ENCODE data around the gene IQGAP1.

IQGAP1 gene

DNA sequence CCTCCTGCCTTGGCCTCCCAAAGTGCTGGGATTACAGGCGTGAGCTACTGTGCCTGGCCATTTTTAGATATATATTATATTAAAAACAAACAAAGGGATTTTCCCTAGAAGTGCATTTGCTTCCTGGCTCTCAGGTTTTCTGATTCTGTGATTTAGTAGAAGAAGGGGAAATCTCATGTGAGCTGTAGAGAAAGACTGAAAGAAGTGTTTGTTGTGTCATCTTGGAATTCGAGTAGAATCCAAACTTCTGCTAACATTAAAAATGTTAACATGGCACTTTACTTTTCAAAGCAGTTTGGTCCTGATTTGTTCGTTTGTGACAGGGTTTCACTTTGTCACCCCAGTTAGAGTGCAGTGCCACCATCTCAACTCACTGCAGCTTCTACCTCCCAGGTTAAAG lies 34.9 kb downstream of the IQGAP1 start:
- Histone ChIP-seq H3K4me3 (ENCODE audit: low read depth in 1 of 2, low read length in 2 of 2) (no peak overlapping the region), H3K27me3 (ENCODE audit: low read depth, low read length) (no peaks in the 10 kb centered on the region), H3K4me1 (ENCODE audit: control insufficient read depth in 1 of 2, insufficient read depth in 2 of 2, low read length in 2 of 2) (peaks cover 18 to 67% of the 10 kb centered on the region in 2 donors), H3K9me3 (ENCODE audit: control insufficient read depth in 1 of 2, low read length in 2 of 2) (no peaks in the 10 kb centered on the region), H3K36me3 (ENCODE audit: control insufficient read depth in 1 of 2, insufficient read depth in 2 of 2, low read length in 2 of 2) (peaks cover 4 to 7% of the 10 kb centered on the region in 2 donors), H3K27ac (ENCODE audit: low read length) (no peak overlapping the region)

DNA sequence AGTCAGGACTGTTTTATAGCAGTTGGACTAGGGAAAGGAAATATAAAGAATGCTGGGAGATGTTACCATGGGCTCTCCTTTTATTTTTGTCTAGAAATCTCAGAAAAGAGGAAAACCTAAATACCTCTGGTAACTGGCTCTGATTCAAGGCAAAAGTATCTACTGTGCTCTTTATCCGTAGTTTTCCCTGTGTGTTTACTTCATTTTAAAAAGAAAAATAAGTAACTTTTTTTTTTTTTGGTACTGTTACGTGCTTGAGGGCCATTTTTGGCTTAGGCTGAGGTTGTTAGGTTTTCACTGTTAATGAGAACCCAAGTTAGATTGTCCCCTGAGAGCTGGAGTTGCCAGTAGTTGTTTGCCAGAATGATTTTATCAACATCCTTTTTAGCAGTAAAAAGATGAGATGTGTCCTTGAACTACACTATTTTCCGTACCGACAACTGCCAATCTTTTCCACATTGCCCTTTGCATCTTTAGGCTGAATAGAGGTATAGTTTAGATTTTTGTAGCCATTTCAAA lies 35.8 kb downstream of the IQGAP1 start:
- Histone ChIP-seq H3K27ac (ENCODE audit: low read length) (no peak overlapping the region), H3K36me3 (ENCODE audit: control insufficient read depth in 1 of 2, insufficient read depth in 2 of 2, low read length in 2 of 2) (peaks cover 4 to 7% of the 10 kb centered on the region in 2 donors), H3K9me3 (ENCODE audit: control insufficient read depth in 1 of 2, low read length in 2 of 2) (no peaks in the 10 kb centered on the region), H3K4me1 (ENCODE audit: control insufficient read depth in 1 of 2, insufficient read depth in 2 of 2, low read length in 2 of 2) (peaks cover 18 to 60% of the 10 kb centered on the region in 2 donors), H3K27me3 (ENCODE audit: low read depth, low read length) (no peaks in the 10 kb centered on the region), H3K4me3 (ENCODE audit: low read depth in 1 of 2, low read length in 2 of 2) (no peak overlapping the region)

DNA sequence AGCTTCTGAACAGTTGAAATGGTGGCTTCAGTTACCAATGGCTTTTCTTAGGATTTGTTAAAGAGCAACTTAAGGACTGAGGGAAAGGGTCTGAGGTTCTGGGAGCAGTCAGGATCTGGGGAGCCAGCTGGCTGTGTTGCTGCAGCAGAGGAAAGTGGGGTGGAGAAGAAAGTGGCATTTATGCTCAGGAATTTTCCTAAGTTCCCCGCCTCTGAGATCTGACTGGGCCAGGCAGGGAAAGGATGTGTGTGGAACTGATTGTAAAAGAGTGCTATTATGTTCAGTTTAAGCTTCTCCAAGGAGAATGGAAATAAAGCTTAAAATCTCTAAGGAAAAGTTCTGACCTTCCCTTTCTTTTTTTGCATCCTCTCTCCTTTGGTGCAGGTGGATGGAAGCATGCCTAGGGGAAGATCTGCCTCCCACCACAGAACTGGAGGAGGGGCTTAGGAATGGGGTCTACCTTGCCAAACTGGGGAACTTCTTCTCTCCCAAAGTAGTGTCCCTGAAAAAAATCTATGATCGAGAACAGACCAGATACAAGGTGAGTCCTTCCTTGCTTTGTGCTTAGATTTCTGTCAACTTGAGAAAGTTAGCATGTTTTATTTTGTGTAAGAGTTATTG lies 37.8 kb downstream of the IQGAP1 start:
- H3K4me3 ChIP-seq (ENCODE audit: low read depth in 1 of 2, low read length in 2 of 2) = no peak overlapping the region
- no peak overlapping the region for H3K27ac ChIP-seq (ENCODE audit: low read length)
- peaks cover 9 to 44% of the 10 kb centered on the region in 2 donors for H3K4me1 ChIP-seq (ENCODE audit: control insufficient read depth in 1 of 2, insufficient read depth in 2 of 2, low read length in 2 of 2)

DNA sequence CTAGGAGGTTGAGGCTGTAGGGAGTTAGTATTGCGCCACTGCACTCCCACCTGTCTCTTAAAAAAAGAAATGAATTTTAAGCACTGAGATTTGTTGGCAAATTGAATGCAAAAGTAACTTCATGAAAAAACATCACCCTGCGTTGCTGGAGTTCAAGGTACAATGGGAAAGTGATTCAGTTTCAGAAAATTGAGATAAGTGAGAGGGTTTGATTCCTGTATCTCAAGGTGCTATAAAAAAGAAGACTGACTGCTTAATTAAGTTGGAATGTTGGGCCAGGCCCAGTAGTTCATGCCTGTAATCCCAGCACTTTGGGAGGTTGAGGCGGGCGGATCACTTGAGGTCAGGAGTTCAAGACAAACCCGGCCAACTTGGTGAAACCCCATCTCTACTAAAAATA lies 39.1 kb downstream of the IQGAP1 start:
- Histone ChIP-seq H3K27me3 (ENCODE audit: low read depth, low read length) (no peaks in the 10 kb centered on the region), H3K4me3 (ENCODE audit: low read depth in 1 of 2, low read length in 2 of 2) (no peak overlapping the region), H3K36me3 (ENCODE audit: control insufficient read depth in 1 of 2, insufficient read depth in 2 of 2, low read length in 2 of 2) (peaks cover 4 to 19% of the 10 kb centered on the region in 2 donors), H3K4me1 (ENCODE audit: control insufficient read depth in 1 of 2, insufficient read depth in 2 of 2, low read length in 2 of 2) (peaks cover under 1 to 35% of the 10 kb centered on the region in 2 donors), H3K27ac (ENCODE audit: low read length) (no peak overlapping the region), H3K9me3 (ENCODE audit: control insufficient read depth in 1 of 2, low read length in 2 of 2) (no peaks in the 10 kb centered on the region)

More for the DNA sequence above, 37.8 kb downstream of the IQGAP1 start:
- Histone ChIP-seq H3K36me3 (ENCODE audit: control insufficient read depth in 1 of 2, insufficient read depth in 2 of 2, low read length in 2 of 2) (peaks cover 4 to 19% of the 10 kb centered on the region in 2 donors), H3K9me3 (ENCODE audit: control insufficient read depth in 1 of 2, low read length in 2 of 2) (no peaks in the 10 kb centered on the region), H3K27me3 (ENCODE audit: low read depth, low read length) (no peaks in the 10 kb centered on the region)

DNA sequence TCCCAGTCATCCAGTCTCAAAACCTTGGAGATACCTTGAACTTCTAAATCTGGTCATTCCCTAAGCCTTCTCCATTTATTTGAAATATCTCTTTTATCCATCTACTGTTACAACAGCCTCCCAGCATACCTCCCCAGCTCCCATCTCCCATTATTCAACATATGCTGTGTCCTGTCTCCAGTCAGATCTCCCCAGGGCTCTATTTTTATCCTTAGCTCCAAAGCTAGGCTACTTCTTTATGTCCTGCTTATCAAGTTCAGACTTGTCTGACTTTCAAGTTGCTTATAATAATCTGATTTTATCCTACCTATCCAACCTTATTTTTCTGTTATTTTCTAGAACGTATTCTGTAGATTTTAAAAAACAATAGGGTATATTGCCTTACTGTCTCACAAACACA lies 44.2 kb downstream of the IQGAP1 start:
- H3K4me1 ChIP-seq (ENCODE audit: control insufficient read depth in 1 of 2, insufficient read depth in 2 of 2, low read length in 2 of 2) = peaks cover 0 to 16% of the 10 kb centered on the region in 2 donors
- no peaks in the 10 kb centered on the region for H3K9me3 ChIP-seq (ENCODE audit: control insufficient read depth in 1 of 2, low read length in 2 of 2)
- no peaks in the 10 kb centered on the region for H3K27me3 ChIP-seq (ENCODE audit: low read depth, low read length)
- H3K27ac ChIP-seq (ENCODE audit: low read length) = no peak overlapping the region
- H3K36me3 ChIP-seq (ENCODE audit: control insufficient read depth in 1 of 2, insufficient read depth in 2 of 2, low read length in 2 of 2) = peaks cover 17 to 22% of the 10 kb centered on the region in 2 donors
- H3K4me3 ChIP-seq (ENCODE audit: low read depth in 1 of 2, low read length in 2 of 2) = no peak overlapping the region

DNA sequence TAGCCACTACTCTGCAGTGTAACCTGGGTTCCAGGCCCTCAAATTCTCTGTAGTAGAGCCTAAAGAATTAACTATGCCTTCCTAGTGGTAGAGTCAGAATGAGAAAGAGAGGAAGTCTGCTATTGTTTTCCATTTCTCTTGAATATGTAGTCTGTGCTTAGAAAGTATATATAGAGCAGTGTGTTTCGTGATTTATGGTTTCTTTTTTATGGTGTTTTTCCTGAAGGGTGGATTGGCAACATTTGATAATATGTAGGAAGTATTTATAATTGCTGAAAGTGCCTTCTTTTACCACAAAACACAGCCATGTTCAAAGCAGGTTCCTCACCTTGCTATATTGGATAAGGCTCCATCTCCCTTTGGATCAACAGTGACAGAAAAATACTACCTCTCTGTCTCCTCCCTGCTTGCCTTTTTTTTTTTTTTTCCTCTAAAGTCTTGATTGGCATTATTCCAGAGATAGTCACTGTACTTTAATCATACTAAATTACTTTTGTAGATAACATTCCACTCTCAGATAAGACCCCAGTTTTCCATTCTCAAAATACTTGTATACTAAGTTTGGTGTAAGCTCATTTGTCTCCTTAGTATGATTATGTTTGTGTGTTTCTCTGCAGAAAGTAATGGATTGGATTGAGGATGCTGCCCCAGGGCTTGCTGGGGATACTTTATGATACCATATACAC lies 47.8 kb downstream of the IQGAP1 start:
- Histone ChIP-seq H3K4me3 (ENCODE audit: low read depth in 1 of 2, low read length in 2 of 2) (no peak overlapping the region), H3K27ac (ENCODE audit: low read length) (no peak overlapping the region), H3K27me3 (ENCODE audit: low read depth, low read length) (no peaks in the 10 kb centered on the region), H3K36me3 (ENCODE audit: control insufficient read depth in 1 of 2, insufficient read depth in 2 of 2, low read length in 2 of 2) (peaks cover 10 to 25% of the 10 kb centered on the region in 2 donors), H3K9me3 (ENCODE audit: control insufficient read depth in 1 of 2, low read length in 2 of 2) (no peaks in the 10 kb centered on the region), H3K4me1 (ENCODE audit: control insufficient read depth in 1 of 2, insufficient read depth in 2 of 2, low read length in 2 of 2) (peaks cover 0 to 16% of the 10 kb centered on the region in 2 donors)

- H3K4me1 ChIP-seq (ENCODE audit: control insufficient read depth in 1 of 2, insufficient read depth in 2 of 2, low read length in 2 of 2) = peaks cover 5 to 16% of the 10 kb centered on the region in 2 donors
- no peaks in the 10 kb centered on the region for H3K27me3 ChIP-seq (ENCODE audit: low read depth, low read length)
- no peaks in the 10 kb centered on the region for H3K9me3 ChIP-seq (ENCODE audit: control insufficient read depth in 1 of 2, low read length in 2 of 2)
- H3K4me3 ChIP-seq (ENCODE audit: low read depth in 1 of 2, low read length in 2 of 2) = no peak overlapping the region
- peaks cover 13 to 35% of the 10 kb centered on the region in 2 donors for H3K36me3 ChIP-seq (ENCODE audit: control insufficient read depth in 1 of 2, insufficient read depth in 2 of 2, low read length in 2 of 2)
- H3K27ac ChIP-seq (ENCODE audit: low read length) = no peak overlapping the region
These were observed 48.9 kb downstream of the IQGAP1 start for GRCh38 chr15:90436952-90437351.

GRCh38 chr15:90437516-90437915 lies 49.5 kb downstream of the IQGAP1 start:
- Histone ChIP-seq H3K27me3 (ENCODE audit: low read depth, low read length) (no peaks in the 10 kb centered on the region), H3K4me3 (ENCODE audit: low read depth in 1 of 2, low read length in 2 of 2) (no peak overlapping the region), H3K4me1 (ENCODE audit: control insufficient read depth in 1 of 2, insufficient read depth in 2 of 2, low read length in 2 of 2) (peaks cover 5 to 16% of the 10 kb centered on the region in 2 donors), H3K36me3 (ENCODE audit: control insufficient read depth in 1 of 2, insufficient read depth in 2 of 2, low read length in 2 of 2) (peaks cover 19 to 40% of the 10 kb centered on the region in 2 donors), H3K9me3 (ENCODE audit: control insufficient read depth in 1 of 2, low read length in 2 of 2) (no peaks in the 10 kb centered on the region), H3K27ac (ENCODE audit: low read length) (no peak overlapping the region)

DNA sequence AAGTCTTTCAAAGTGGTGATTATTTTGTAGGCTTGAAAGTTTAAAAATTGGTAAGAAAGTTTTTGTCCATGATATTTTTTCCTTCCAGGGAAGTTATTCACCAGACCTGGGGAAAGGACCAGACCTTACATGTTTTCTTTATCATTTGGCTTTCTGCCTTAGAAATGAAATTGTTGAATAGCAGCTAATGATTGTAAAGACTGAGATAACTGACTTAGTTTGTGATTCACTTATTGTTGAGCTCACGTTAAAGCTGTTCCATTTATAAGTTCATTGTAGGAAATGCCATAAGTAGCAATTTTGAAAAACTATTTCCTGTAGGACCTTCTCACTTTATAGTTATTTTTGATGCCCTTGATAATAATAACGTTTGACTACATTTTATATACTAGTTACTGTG lies 51.9 kb downstream of the IQGAP1 start:
- H3K27me3 ChIP-seq (ENCODE audit: low read depth, low read length) = no peaks in the 10 kb centered on the region
- H3K9me3 ChIP-seq (ENCODE audit: control insufficient read depth in 1 of 2, low read length in 2 of 2) = no peaks in the 10 kb centered on the region
- peaks cover 19 to 60% of the 10 kb centered on the region in 2 donors for H3K36me3 ChIP-seq (ENCODE audit: control insufficient read depth in 1 of 2, insufficient read depth in 2 of 2, low read length in 2 of 2)
- peaks cover 5 to 16% of the 10 kb centered on the region in 2 donors for H3K4me1 ChIP-seq (ENCODE audit: control insufficient read depth in 1 of 2, insufficient read depth in 2 of 2, low read length in 2 of 2)
- no peak overlapping the region for H3K4me3 ChIP-seq (ENCODE audit: low read depth in 1 of 2, low read length in 2 of 2)
- no peak overlapping the region for H3K27ac ChIP-seq (ENCODE audit: low read length)

DNA sequence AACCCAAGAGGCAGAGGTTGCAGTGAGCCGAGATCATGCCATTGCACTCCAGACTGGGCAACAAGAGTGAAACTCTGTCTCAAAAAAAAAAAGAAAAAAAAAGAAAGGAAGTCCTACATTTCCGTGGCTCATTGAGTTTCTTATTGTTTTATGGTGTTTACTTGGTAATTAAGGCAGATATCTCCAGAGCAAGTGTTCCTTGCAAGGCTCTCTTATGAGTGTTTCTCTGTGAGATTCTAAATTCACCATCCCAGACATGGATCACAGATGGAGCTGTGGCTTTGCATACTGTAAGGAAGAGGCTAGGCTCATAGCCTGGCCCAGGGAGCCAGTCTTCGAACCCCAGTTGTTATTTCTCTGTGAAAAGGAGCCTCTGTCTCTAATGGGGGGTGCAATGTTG lies 53.0 kb downstream of the IQGAP1 start:
- Histone ChIP-seq H3K27me3 (ENCODE audit: low read depth, low read length) (no peaks in the 10 kb centered on the region), H3K27ac (ENCODE audit: low read length) (no peak overlapping the region), H3K4me1 (ENCODE audit: control insufficient read depth in 1 of 2, insufficient read depth in 2 of 2, low read length in 2 of 2) (peaks cover 5% of the 10 kb centered on the region in 2 donors), H3K4me3 (ENCODE audit: low read depth in 1 of 2, low read length in 2 of 2) (no peak overlapping the region), H3K36me3 (ENCODE audit: control insufficient read depth in 1 of 2, insufficient read depth in 2 of 2, low read length in 2 of 2) (peaks cover 24 to 50% of the 10 kb centered on the region in 2 donors), H3K9me3 (ENCODE audit: control insufficient read depth in 1 of 2, low read length in 2 of 2) (no peaks in the 10 kb centered on the region)

GRCh38 chr15:90442423-90442822 lies 54.4 kb downstream of the IQGAP1 start:
- peaks cover 27 to 44% of the 10 kb centered on the region in 2 donors for H3K36me3 ChIP-seq (ENCODE audit: control insufficient read depth in 1 of 2, insufficient read depth in 2 of 2, low read length in 2 of 2)
- peaks cover 0 to 5% of the 10 kb centered on the region in 2 donors for H3K4me1 ChIP-seq (ENCODE audit: control insufficient read depth in 1 of 2, insufficient read depth in 2 of 2, low read length in 2 of 2)
- H3K27me3 ChIP-seq (ENCODE audit: low read depth, low read length) = no peaks in the 10 kb centered on the region
- no peak overlapping the region for H3K4me3 ChIP-seq (ENCODE audit: low read depth in 1 of 2, low read length in 2 of 2)
- H3K9me3 ChIP-seq (ENCODE audit: control insufficient read depth in 1 of 2, low read length in 2 of 2) = no peaks in the 10 kb centered on the region
- no peak overlapping the region for H3K27ac ChIP-seq (ENCODE audit: low read length)

Data from muscle layer of duodenum (tissue), 2 donors.